Lung (tissue), 12 donors: ENCODE data around the gene LINC01488. TPM values are rescaled to one million over a fixed set of nuclear protein-coding genes. Genes with fewer than 3 reads are reported as not detected.

Experiments used
- ATAC-seq: fragments of 200-7000 bp; cut with Tn5 transposase; one replicate; pipeline ENCODE4 v1.9.1; 2020; ENCODE audit warnings: moderate number of reproducible peaks; ENCODE audit not compliant: insufficient read depth, low FRiP score
- DNase-seq, 3 donors: peaks; one replicate each; pipeline ENCODE4 v3.0.0-alpha.2; 2013 to 2017
- H3K27ac ChIP-seq, 2 donors: one replicate each; pipeline ENCODE4 v1.5.1; 2013; ENCODE audit warnings: mild to moderate bottlenecking in 2 of 2, moderate library complexity in 2 of 2, control low read depth in 1 of 2, inconsistent platforms in 1 of 2, low read depth in 1 of 2, low read length in 1 of 2
- H3K27me3 ChIP-seq, 3 donors: one replicate each; pipeline ENCODE4 v1.5.1; 2013; ENCODE audit warnings: low read length in 2 of 3; ENCODE audit not compliant: control insufficient read depth in 3 of 3, insufficient read depth in 3 of 3
- H3K36me3 ChIP-seq, 4 donors: one replicate each; pipeline ENCODE4 v1.5.1; 2013; ENCODE audit warnings: low read length in 4 of 4, mild to moderate bottlenecking in 1 of 4, moderate library complexity in 1 of 4; ENCODE audit not compliant: control insufficient read depth in 4 of 4, insufficient read depth in 4 of 4
- H3K4me1 ChIP-seq, 5 donors: one replicate each; pipeline ENCODE4 v1.5.1; 2013; ENCODE audit warnings: low read length in 5 of 5, mild to moderate bottlenecking in 2 of 5, moderate library complexity in 1 of 5; ENCODE audit not compliant: control insufficient read depth in 5 of 5, insufficient read depth in 5 of 5
- H3K4me3 ChIP-seq: one replicate; pipeline ENCODE4 v1.5.1; 2013; ENCODE audit warnings: mild to moderate bottlenecking, control low read depth, moderate library complexity
- H3K9ac ChIP-seq, 2 donors: one replicate each; pipeline ENCODE4 v1.5.1; 2013; ENCODE audit warnings: low read length in 2 of 2, control low read depth in 1 of 2; ENCODE audit not compliant: insufficient read depth in 1 of 2
- H3K9me3 ChIP-seq, 4 donors: one replicate each; pipeline ENCODE4 v1.5.1; 2013; ENCODE audit warnings: low read length in 3 of 4, mild to moderate bottlenecking in 1 of 4, moderate library complexity in 1 of 4; ENCODE audit not compliant: control insufficient read depth in 4 of 4, insufficient read depth in 3 of 4
- WGBS, 2 donors: extraction: QIAGEN DNeasy Blood & Tissue Kit; methylation state at CpG; one replicate each; pipeline ENCODE4 v1.1.7; 2013; 5-methylcytosine and 5-hydroxymethylcytosine counted together
- polyA plus RNA-seq, 2 donors: library from polyadenylated mRNA; stranded (reverse); fragments of 200-250 nt; gene quantifications; one replicate each; pipeline ENCODE4 v1.2.1, GENCODE V29; 2013
- total RNA-seq, 2 donors: library from RNA; depleted of rRNA in 1 of 2; stranded (reverse); fragments of >200 nt in 1 of 2; gene quantifications; one replicate each; pipeline ENCODE4 v1.2.1, GENCODE V29; 2014 to 2021
- TF ChIP-seq, protein P1 (sequence below): IDR thresholded peaks from 2 replicates; pipeline ENCODE4 v1.5.1; 2012; ENCODE audit warnings: mild to moderate bottlenecking; ENCODE audit errors: control extremely low read depth, extremely low read depth
- donor health status: control.
- donor health status: control.
- donor health status: Bipolar disorder and iron deficiency.
- donor health status: healthy.
- donor health status: DM: yes; HTN: yes; CAD: no.

LINC01488 gene
- total and polyA plus RNA-seq, 4 donors, result not detected

DNA sequence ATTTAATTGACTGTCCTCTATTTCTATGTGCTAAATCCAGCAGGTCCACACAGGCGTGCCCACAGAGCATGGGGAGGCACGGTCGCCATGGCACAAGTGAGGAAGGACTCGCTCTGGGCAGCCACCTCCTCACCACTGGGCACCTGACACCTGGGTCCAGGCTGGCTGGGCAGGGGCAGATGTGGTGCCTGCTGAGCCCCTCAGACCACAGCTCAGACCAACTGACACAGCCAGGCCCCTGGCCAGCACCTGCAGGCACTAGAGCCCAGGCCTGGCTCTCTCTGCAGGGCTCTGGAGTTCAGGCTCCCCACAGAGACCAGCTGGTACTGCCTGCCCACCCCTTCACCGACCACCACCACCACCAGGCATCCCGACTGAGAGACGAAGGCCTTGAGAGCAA lies 27.9 kb downstream of the LINC01488 start:
- Histone ChIP-seq H3K4me3 (no peak overlapping the region), H3K9me3 (peaks cover 0 to 5% (median 0%) of the 10 kb centered on the region in 4 donors), H3K27ac (no peak overlapping the region), H3K36me3 (no peaks in the 10 kb centered on the region), H3K27me3 (no peaks in the 10 kb centered on the region), H3K4me1 (peaks cover 0 to 4% (median 0%) of the 10 kb centered on the region in 5 donors), H3K9ac (no peak overlapping the region)
- DNase-seq, result no peak
- no peak for ATAC-seq
- WGBS, 2 donors, result 92 to 93% methylated on average over 7 of the region's 7 CpGs
- TF ChIP-seq, protein P1, sequence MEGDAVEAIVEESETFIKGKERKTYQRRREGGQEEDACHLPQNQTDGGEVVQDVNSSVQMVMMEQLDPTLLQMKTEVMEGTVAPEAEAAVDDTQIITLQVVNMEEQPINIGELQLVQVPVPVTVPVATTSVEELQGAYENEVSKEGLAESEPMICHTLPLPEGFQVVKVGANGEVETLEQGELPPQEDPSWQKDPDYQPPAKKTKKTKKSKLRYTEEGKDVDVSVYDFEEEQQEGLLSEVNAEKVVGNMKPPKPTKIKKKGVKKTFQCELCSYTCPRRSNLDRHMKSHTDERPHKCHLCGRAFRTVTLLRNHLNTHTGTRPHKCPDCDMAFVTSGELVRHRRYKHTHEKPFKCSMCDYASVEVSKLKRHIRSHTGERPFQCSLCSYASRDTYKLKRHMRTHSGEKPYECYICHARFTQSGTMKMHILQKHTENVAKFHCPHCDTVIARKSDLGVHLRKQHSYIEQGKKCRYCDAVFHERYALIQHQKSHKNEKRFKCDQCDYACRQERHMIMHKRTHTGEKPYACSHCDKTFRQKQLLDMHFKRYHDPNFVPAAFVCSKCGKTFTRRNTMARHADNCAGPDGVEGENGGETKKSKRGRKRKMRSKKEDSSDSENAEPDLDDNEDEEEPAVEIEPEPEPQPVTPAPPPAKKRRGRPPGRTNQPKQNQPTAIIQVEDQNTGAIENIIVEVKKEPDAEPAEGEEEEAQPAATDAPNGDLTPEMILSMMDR, result no peak

DNA sequence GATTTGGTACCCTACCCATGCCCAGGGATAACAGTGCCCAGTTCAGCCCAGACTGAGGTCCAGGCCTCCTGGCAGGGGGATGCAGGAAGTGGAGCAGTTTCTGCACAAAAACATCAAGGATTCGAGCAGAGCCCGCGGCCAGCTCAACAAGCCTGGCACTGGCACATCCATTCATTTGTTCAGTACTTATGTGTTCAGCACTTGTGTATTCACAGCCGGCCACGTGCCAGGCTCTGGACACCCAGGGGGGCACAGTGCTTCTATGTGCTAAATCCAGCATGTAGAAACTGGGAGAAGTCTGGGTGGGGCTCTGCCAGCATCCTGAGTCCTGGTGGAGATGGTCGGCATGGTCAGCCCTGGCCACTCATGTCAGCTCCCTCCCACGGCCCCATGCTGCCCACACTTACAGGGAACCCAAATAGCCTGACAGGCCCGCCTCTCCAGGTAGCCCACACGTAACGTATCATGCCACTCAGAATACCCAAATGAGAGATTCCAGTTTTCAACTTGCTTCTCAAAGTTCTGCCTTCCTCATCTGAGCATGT lies 28.5 kb downstream of the LINC01488 start:
- WGBS, 2 donors, result 83 to 95% methylated on average over 10 of the region's 10 CpGs
- Histone ChIP-seq H3K9ac (no peak overlapping the region), H3K4me1 (peaks cover 0 to 4% (median 0%) of the 10 kb centered on the region in 5 donors), H3K36me3 (no peaks in the 10 kb centered on the region), H3K27me3 (no peaks in the 10 kb centered on the region), H3K27ac (no peak overlapping the region), H3K4me3 (no peak overlapping the region), H3K9me3 (peaks cover 0 to 5% (median 0%) of the 10 kb centered on the region in 4 donors)
- DNase-seq (no peak), ATAC-seq (no peak)
- TF ChIP-seq, protein P1, result no peak

DNA sequence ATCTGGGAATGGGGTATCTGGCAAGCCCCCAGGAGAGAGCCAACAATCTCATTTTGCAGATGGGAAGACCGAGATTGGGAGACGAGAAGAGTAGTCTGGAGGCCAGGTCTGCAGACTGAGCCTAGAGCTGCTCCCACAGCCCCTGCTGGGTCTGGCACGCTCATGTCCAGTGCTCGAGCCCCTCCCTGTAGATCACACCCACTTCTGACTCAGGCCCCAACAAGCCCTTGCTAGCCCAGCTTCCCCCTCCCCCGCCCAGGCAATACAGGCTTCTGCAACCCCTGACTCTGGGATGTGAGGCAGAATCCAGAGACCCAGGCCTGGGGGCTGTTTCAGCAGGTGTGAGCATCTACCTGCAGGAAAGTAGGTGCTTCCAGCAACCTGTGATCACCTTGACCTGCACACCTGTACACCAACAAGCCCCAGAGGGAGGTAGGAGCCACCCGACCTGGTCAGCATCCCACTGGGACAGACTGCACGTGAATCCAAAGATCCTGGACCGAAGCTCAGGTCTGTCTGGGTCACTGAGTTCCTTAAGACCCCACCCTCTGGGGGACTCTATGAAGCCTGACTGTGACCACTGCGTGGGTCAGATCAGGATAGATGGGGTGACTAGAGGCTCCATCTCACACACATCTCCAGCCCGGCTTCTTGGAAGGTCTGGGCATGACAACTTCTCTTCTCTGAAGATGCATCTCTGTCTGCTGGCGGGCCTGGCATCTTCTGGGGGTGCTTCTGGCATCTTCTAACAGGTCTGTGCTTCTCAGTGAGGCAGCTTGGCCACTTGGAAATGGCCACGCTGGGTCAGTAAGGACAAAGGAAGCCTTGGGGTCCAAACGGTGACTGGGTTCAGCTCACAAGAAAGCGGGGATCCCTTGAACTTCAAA lies 29.3 kb downstream of the LINC01488 start:
- no peak overlapping the region for H3K4me3 ChIP-seq
- H3K36me3 ChIP-seq, result no peaks in the 10 kb centered on the region
- H3K9me3 ChIP-seq, result peaks cover 0 to 5% (median 0%) of the 10 kb centered on the region in 4 donors
- WGBS, 2 donors, result 93 to 95% methylated on average over 14 of the region's 14 CpGs
- ATAC-seq (no peak), DNase-seq (no peak)
- TF ChIP-seq, protein P1, result no peak
- no peak overlapping the region for H3K27ac ChIP-seq
- no peaks in the 10 kb centered on the region for H3K27me3 ChIP-seq
- H3K4me1 ChIP-seq, result peaks cover 0 to 4% (median 0%) of the 10 kb centered on the region in 5 donors
- H3K9ac ChIP-seq, result no peak overlapping the region
